HG03066 (cell line): ENCODE results near the gene AUTS2.

Experiments used
- ATAC-seq: cut with Tn5 transposase; IDR thresholded peaks from one replicate; pipeline ENCODE4 v1.9.1; 2021; ENCODE audit warnings: low read depth; ENCODE audit not compliant: unreplicated experiment

AUTS2 gene

GRCh38 chr7:70487886-70488285 is 889.6 kb downstream of the AUTS2 start:
- ATAC-seq = no peak

DNA sequence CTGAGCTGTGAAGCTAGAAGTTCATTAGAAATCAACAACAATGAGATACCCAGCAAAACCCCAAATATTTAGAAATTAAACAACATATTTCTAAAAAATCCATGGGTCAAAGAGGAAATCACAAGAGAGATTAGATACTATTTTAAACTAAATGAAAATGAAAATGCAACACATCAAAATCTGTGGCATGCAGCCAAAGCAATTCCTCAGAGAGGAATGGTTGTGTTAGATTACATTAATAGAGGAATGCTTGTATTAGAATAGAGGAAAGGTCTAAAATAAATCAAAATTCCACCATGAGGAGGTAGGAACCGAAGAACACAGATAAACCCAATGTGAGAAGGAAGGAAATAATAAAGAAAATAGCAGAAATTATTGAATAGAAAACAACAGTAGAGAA is 891.5 kb downstream of the AUTS2 start:
- ATAC-seq = no peak

- ATAC-seq = no peak
Observed at GRCh38 chr7:70492625-70493024, 894.4 kb downstream of the AUTS2 start.

- no peak for ATAC-seq
Observed at GRCh38 chr7:70494225-70495032, 896.2 kb downstream of the AUTS2 start.

GRCh38 chr7:70495033-70495376 is 896.7 kb downstream of the AUTS2 start:
- no peak for ATAC-seq

DNA sequence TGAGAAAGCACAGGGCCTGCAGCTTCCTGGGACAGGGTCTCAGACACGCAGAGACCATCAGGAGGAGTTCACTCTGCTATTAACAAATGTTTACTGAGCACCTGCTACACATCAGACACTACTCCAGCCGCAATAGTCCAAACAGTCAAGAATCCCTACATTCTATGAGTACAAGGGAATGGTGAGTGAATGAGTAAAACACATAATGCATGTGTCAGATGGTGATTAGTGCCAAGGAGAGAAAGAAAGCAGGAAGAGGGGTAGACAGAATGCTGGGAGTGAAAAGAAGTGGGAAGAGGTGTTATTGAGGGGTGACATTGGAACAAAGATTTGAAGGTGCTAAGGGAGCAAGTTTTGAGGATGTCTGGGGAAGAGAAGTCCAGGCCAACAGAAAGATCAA is 899.5 kb downstream of the AUTS2 start:
- ATAC-seq = no peak

DNA sequence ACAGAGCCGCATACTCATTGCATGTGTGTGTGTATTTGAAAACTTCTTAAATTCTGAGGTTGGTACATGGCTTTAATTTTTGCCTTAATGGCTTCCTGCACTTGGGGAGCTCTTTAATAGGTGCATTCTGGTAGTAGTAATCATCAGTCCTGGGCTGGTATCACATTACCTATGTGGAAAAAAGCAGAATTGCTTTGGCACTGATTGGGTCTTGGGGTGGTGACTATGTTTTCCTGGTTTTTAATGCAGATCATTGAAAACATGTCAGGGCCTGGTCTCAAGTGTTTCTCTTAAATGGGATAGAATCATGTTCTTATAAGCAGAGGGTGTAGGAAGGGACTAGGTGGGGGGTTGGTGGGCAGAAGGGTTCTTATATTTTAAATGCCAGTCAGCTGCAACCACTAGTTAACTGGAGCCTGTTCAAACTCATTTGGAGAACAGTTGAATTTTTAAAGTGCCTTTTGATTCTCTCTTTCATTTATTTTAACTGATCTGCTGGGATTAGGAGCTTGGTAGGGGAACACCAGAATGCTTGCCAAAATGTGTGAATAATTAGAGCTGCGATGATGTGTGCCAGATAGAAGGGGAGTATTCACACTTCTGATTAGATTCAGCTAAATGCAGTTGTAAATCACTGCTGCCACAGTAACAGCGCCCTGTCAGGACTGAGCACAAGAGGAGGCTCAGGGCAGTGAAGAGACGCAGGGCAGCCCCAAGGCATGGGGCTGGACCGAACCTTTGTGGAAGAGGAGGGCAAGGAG is 900.1 kb downstream of the AUTS2 start:
- no peak for ATAC-seq

GRCh38 chr7:70500261-70500660 is 902.0 kb downstream of the AUTS2 start:
- no peak for ATAC-seq

DNA sequence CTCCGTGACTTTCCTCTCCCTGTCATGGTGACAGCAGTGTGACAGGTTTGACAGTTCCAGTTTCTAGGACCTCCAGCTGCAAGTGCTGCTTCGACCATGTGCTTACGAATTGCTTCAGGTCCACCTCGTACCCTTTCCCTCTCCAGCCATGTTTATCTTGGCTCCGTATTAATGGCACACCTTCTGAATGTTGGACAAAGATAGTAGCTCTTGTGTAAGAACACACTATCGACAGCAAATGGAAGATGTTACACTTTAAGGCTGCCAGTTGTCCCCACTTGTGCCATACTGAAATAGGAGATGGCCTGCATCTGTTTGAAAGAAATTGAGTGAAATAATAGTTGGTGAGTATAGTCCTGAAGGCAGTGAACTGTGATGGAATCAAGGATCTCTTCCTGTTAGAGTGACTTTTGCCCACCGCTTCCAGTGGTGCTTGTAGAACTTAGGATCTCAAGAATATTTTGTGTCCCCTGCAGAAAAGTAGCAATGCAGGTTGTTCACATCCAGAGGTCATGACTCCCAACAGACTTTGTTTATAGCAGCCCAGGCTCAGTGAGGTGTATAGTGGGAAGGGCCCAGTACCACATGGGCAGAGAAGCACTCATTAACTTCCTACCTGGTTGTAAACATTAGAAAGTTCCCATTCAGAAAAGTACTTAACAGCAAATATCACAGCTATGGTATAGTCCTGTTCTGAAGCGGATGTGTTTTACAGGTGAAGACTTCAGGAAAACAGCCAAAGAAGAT is 904.0 kb downstream of the AUTS2 start:
- no peak for ATAC-seq

- ATAC-seq = no peak
Observed at GRCh38 chr7:70504254-70504653, 906.0 kb downstream of the AUTS2 start.

- no peak for ATAC-seq
Observed at GRCh38 chr7:70505468-70505867, 907.2 kb downstream of the AUTS2 start.

DNA sequence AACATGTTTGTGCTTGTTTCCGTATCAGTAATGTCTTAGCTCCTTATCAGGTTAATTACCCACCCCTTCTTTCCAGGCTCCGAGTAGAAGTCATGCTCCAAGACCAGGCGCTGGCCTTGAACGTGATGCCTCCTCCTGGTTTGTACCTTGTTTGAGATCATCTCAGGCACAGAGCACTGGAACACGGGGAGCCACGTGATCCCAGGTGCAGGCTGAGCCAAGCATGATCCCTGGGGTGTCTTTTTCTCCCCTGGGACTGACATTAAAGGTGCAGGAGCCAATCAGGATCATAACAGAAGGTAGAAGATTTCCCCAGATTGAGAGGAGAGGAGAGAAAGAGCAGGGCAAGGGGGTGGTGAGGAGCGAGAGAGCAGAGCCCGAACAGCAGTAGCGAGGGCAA is 907.6 kb downstream of the AUTS2 start:
- ATAC-seq = no peak

- ATAC-seq = no peak
Observed at GRCh38 chr7:70506434-70506833, 908.2 kb downstream of the AUTS2 start.

DNA sequence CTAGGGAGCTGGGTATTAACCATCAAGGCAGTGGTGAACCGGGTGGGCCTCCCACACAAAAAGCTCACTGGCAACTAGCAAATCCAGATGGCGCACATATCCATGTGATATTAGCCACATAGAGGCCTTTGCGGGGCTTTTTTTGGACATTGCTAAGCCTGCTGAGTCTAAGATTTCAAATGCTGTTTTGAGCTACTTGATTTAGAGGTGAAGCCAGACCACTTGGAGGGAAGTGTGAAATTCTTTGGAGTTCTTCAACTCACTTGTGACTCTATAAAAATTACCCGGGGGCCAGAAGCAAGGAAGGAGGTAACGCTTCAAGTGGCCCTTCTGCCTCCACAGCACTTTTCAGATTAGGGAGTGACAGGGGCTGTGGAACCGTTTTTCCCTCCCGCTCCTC is 913.9 kb downstream of the AUTS2 start:
- no peak for ATAC-seq

DNA sequence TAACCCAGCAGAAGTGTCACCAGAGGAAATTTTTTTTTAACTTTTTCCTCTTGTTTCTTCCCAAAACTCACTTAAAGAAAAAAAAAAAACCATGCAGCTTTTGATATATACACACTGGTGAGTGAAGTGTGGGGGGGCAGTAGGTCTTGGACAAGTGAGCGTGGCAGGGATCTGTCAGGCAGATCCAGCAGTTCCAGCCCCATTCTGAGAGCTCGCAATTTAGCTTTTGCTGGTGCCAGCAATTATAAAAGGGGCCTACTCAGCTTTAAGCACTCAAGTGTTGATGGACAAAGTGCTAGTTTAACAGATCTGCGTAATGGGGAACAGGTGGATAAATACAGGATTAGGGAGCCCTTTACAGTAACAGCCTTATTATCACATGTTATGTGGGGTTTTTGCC is 914.5 kb downstream of the AUTS2 start:
- ATAC-seq = no peak

DNA sequence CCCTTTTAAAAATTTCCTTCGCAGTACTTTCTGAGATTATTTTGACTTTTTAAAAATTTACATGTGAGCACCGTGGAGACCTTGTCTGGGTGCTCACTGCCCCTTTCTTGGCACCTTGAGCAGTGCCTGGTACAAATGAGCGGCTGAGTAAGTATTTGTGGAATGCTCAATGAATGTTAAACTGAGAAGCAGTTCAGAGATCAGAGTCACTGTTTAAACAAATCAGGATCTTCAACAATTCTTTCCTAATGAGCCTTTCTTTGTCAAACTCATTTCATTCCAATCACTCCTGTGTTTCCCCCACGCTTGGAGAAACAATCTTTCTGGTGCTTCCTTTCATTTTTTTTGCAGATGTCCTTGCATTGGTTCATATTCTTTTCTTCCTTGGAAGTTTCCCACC is 922.3 kb downstream of the AUTS2 start:
- no peak for ATAC-seq

GRCh38 chr7:70523249-70523988 is 925.1 kb downstream of the AUTS2 start:
- ATAC-seq = no peak

GRCh38 chr7:70523989-70524351 is 925.7 kb downstream of the AUTS2 start:
- no peak for ATAC-seq

- no peak for ATAC-seq
Observed at GRCh38 chr7:70525991-70526390, 927.7 kb downstream of the AUTS2 start.

- ATAC-seq = no peak
Observed at GRCh38 chr7:70527520-70528115, 929.3 kb downstream of the AUTS2 start.
